ENCODE results near the gene FNDC4.

FNDC4 gene

DNA sequence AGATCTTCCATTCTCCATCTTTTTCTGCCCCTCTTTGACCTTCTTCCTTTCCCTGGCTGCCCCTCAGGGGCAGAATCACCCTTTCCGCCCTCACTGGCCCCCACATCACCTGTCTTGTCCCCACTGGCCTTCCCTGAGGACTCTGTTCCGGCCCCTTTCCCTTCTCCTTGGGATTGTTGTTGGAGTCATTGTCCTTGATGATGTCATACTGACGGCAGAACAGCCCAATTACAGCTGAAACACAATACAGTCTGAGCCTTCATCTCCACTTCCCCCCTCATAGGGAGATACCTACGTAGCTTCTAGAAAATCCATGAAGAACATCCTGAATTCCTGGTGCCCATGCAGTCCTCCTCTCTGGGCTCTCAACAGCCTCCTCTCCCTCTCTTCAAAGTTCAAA lies 2.4 kb downstream of the FNDC4 start:
- DNase-seq = no peak

DNA sequence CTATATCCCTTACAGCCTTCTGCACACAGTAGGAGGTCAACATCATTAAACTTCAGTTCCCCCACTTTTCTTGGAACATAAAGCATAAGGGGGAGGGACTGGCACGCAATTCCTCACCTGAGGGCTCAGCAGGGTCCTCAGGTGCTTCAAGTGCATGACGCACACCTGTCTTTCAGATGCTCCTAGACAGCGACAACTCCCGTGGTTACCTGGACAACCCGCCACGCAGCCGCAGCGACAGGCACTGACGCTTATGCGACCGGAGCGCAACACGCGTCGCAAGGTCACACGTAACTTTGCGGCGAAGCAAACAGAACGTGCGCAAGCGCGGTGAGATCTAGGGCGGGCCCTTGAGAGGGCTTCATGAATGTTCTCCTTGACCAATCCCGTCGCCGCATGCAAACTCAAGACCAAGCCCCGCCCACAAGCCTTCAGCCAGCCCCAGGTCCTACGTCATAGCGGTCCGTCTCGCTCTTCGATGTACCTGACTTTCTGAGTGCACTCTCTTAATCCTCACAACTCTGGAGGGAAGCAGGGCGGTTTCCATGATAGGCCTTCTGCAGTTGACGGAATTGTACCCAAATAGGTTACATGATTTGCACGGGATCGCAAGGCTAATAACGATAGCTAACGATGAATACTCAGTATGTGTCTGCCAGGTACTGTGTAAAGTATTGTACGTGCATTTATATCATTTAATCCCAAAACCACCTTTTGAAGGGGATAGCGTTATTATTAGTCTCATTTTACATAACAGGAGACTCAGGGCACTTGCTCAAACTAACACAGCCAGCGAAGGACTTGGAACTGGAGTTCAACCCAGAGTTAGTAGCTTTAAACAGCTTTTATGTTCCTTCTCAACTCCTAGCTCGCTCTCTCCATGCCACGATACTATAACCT lies 5.3 kb downstream of the FNDC4 start, which contains the start of gene IFT172:
TSS of gene IFT172 (minus strand) at position 246 of the 900 bp plus-strand sequence. CDS start at position 156, 90 bp downstream.
- DNase-seq = peak; percentile 99

DNA sequence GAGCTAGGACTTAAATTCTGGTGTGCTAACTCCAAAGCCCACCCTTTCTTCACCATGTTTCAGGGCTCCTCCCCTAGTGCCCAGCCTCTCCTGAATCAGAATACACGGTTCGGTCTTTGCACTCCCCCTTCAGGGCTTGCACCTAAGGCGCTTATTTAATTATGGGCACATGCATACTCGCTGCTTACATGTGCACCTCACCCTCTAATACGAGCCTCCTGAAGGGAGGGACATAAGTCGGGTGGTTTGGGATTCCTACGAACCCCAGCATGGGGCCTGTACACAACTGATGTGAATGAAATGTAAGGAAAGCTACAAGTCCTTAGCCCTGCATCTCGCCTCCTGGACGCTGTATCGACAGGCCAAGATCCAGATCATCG lies 5.9 kb downstream of the FNDC4 start:
- DNase-seq = peak; percentile 13

DNA sequence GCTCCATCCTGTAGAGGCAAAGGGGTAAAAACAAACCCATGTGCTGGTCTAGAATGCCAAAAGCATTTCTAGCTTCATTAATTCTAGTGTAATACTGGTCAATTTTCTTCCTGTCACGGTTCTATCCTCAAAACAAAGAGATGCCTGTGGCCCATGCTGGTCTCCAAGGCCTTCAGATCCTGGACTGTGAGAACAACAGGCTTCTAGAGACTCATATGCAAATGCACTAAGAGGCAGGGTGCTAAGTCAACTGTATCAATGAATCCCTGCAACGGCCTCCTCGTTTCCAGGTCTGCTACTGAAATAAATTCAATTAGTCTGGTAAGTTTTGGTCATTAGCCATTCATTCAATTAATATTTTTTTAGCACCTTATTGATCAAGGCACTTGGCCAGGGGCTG lies 9.5 kb downstream of the FNDC4 start:
- DNase-seq = no peak

DNA sequence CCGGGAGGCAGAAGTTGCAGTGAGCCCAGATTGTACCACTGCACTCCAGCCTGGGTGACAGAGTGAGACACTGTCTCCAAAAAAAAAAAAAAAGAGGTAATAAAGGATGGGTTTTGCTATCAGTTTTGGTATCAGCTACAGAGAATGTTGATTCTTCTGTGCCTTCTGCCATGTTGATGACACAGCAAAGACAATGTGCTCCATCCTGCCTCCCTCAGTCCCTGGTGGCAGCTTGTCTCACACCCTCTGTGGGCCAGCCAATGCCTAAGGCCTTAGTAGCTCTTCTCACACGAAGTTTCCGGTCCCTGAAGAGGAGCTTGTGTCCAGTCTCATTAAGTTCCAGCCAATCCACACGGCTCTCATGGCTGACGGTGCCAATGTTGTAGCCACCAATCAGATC lies 23.0 kb downstream of the FNDC4 start:
- DNase-seq = no peak

DNA sequence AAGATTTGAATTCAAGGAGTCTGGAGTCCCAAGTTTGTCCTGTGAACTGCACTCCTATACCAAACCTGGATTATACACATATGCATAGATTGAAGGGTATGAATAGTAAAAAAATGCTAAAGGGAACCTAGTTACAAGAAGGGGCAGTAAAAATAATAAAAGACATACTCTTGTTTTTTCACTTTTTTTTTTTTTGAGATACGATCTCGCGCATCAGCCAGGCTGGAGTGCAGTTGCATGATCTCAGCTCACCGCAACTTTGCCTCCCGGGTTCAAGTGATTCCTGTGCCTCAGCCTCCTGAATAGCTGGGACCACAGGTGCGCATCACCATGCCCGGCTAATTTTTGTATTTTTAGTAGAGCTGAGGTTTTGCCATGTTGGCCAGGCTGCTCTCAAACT lies 30.6 kb downstream of the FNDC4 start:
- DNase-seq = no peak

DNA sequence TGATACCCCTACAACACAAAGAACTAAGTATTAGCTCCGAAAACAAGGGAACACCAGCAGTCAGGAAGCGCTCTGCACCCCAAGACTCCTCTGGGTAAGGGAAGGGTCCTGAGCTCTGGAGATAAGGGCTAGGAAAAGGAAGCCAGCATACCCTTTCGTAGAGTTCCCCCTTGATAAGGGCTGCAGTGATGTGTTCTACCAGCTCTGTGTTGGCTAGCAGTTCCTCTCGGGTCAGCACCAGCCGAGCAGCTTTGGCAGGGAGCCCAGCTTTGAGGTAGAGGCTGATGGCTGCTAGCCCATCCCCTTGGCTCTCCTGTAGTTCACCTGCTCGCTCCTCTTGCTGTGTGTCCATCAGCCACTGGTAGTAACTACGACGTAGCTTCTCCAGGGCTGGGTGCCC lies 33.9 kb downstream of the FNDC4 start:
- no peak for DNase-seq

DNA sequence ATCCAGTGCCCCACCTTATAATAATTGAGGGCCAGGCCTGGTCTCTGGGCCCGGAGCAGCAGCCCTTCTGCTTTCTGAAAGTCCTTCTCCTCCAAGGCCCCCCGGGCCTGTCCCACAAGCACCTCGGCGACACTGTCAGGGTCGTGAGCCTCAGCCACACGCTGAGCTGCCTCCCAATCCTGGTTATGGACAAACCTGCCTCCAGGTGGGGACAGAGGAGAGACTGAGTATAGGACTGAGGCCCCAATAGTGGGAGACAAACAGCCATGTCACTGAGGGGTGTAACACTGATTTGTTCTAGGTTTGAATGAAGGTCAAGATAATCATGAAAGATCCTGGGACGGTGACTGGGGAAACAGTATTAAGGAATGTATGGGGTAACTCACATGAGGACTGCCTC lies 41.0 kb downstream of the FNDC4 start:
- no peak for DNase-seq

DNA sequence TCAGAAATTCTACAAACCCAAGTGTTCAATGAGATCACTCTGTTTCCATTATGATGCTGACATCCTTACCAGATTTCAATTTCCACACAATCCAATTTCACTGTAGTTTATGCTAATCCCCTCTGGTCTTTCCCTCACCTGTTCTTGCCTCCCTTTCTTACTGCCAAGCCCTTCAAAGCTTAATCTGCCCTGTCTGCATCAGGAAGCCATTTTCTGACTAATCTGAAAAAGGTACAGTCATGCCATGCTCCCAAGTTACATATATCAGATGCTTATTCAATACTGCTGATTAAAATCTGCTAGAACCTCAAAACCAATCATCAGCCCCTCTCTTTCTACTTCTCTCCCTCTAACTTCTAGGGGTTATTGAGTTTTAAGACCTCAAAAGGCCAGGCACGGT lies 43.9 kb downstream of the FNDC4 start:
- no peak for DNase-seq

DNA sequence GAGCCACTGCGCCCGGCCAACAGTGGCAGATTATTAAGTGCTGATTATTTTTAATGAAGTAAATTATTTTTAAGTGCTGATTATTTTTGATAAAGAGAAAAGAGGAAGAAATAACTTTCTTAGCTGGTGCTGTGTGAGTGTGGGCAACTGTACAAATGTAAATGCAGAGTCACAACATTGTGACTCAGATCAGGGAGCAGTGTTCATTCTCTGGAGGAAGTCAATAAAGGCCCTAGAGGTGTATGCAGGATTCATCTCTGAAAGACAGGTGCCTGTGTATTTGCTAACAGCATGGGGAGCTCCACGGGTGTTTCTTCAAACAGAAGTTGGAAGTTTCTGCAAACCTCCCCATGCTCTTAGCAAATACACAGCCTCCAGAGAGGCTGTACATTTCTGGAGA lies 46.6 kb downstream of the FNDC4 start:
- DNase-seq = no peak

DNA sequence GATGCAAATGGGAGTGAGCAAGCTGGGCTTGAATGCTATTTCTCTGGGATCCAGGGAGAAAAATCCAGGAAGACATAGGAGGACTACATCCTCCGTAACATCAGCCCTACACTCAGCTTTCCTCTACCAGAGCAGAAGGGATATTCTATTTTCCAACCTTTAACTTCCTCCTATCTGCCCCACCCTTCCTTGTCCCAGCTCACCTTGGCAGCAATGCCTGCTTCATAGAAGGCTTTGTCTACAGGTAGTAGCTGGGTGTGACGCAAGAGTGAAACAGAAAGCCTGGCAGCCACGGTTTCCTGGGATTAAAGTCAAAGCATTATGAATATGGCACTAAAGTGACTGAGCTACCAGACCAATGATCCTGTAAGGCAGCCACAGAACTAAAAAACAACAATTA lies 48.9 kb downstream of the FNDC4 start:
- DNase-seq = no peak

DNA sequence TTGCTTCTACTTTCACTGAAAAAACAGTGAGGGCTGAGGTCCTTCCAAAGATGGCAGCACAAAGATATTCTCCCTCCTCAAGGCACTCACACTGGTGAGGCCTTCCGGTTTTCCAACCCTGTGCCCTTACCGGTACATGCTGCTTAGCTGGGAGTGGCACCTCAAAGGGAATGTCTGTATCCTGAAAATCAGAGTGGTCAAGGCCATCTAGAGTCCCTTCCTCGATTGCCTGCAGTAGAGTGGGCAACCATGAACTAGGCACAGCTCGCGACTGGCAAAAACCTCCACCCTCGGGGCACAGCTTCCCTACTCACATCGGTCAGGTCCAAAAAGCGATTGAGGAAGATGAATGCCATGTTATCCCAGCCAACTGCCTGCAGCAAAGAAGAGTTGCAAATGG lies 49.4 kb downstream of the FNDC4 start:
- no peak for DNase-seq

DNA sequence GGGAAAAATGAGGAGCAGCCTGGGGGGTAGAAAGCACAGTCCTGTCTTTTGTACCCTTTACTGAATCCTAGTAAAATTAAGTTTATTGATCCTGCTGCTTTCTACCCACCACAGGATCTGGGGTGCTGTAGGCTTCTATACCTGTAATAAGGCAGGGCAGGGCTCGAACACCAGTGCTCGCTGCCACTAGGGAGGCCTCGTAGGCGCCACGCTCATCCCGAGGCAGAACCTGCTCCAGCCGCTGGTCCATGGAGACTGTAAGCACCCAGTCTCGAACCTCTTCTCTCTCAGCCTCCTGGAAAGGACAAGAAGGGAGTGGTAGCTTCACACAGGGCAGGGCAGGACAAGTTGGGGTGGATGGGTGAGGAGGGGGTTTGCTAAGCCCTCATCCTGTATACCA lies 49.8 kb downstream of the FNDC4 start:
- DNase-seq = no peak

DNA sequence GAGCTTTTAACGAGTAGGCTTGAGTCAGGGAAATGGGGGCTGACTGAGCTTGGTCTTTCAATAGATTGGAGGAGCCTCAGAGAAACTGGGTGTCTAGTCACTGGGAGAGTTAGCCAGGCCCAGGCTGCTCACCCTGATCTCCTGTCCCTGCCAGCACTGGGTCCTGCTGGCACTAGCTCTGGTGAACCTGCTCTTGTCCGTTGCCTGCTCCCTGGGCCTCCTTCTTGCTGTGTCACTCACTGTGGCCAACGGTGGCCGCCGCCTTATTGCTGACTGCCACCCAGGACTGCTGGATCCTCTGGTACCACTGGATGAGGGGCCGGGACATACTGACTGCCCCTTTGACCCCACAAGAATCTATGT lies 52.1 kb downstream of the FNDC4 start:
- no peak for DNase-seq

DNA sequence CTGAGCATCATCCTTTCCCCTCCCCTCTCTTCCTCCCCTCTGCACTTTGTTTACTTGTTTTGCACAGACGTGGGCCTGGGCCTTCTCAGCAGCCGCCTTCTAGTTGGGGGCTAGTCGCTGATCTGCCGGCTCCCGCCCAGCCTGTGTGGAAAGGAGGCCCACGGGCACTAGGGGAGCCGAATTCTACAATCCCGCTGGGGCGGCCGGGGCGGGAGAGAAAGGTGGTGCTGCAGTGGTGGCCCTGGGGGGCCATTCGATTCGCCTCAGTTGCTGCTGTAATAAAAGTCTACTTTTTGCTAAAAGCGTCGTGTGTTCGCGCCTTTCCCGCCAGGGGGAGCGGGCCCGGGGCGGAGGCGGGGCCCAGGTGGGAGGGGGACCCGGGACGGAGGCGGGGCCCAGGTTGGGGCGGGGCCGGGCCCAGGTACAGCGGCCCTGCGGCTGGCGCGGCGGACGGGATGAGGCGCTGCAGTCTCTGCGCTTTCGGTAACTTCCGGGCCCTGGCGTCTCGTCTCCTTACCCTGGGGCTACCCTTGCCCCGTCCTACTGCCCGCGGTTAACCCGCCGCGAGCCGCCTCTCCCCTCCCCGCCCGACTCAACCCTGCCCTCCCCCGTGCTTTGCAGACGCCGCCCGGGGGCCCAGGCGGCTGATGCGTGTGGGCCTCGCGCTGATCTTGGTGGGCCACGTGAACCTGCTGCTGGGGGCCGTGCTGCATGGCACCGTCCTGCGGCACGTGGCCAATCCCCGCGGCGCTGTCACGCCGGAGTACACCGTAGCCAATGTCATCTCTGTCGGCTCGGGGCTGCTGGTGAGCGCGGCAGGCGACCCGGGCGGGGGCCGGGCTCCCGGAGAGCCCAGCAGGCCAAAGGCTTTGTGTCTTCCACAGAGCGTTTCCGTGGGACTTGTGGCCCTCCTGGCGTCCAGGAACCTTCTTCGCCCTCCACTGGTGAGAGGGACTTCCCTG lies 52.8 kb downstream of the FNDC4 start, which contains the start of gene KRTCAP3:
TSS of gene KRTCAP3 (plus strand) at position 424 of the 962 bp plus-strand sequence. CDS start at position 456, 32 bp downstream.
- DNase-seq = peak; percentile 79
